GM19193 (cell line): Measurements from ENCODE around the gene ZNF362.

Experiments
- POLR2A ChIP-seq: IDR thresholded peaks from 4 replicates; pipeline ENCODE4 v1.6.1; 2011; ENCODE audit not compliant: insufficient read depth, insufficient read length; ENCODE audit errors: extremely low read depth

The ZNF362 gene, protein sequence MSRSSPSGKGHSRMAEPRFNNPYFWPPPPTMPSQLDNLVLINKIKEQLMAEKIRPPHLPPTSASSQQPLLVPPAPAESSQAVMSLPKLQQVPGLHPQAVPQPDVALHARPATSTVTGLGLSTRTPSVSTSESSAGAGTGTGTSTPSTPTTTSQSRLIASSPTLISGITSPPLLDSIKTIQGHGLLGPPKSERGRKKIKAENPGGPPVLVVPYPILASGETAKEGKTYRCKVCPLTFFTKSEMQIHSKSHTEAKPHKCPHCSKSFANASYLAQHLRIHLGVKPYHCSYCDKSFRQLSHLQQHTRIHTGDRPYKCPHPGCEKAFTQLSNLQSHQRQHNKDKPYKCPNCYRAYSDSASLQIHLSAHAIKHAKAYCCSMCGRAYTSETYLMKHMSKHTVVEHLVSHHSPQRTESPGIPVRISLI

DNA sequence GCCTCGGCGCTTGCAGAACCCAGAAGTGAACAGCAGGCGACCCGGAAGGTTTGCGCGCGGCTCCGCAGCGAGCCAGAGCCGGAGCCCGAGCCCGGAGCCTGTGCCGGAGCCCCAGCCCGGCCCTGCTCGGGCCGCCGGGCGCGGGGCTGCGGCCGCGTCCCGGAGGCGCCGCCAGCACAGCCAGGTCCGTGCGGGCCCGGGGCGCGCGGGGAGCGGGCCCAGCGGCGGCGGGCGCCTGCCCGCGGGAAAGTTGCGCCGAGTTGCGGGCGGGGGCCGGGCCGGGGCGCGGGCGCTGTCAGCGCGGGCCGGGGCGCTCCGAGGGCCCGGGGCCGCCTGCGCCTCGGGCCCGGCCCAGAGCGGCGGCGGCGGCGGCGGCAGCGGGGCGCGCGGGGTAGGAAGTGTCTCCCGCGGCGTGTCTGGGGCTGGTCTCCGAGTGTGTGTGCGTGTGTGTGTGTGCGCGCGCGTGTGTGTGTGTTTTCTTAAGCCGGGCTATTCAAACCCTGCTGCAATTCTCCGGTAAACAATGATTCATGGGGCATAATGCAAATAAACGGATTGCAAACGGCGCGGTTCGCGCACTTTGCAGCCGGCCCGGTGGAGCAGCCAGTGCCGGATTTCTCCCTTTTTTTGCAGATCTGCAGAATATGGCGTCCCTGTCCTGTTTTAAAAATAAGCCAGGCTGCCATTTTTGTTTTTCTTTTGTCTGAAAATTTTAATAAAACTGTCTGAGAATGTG lies at the start of gene ZNF362:
Gene ZNF362, plus strand, starts transcription at position 22 of the 736 bp plus-strand sequence. CDS start 14,083 bp downstream, outside the sequence.
- no peak for TF ChIP-seq POLR2A

DNA sequence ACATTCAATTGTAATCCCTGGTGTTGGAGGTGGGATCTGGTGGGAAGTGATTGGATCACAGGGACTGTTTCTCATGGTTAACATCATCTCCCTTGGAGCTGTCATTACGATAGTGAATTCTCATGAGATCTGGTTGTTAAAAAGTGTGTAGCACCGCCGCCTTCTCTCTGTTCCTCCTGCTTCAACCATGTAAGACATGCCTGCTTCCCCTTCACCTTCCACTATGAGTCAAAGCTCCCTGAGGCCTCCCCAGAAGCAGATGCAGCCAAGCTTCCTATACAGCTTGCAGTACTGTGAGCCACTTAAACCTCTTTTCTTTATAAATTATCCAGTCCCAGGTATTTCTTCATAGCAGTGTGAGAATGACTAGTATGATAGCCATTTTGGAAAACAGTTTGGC lies 44.3 kb upstream of the ZNF362 start:
- TF ChIP-seq POLR2A: no peak

DNA sequence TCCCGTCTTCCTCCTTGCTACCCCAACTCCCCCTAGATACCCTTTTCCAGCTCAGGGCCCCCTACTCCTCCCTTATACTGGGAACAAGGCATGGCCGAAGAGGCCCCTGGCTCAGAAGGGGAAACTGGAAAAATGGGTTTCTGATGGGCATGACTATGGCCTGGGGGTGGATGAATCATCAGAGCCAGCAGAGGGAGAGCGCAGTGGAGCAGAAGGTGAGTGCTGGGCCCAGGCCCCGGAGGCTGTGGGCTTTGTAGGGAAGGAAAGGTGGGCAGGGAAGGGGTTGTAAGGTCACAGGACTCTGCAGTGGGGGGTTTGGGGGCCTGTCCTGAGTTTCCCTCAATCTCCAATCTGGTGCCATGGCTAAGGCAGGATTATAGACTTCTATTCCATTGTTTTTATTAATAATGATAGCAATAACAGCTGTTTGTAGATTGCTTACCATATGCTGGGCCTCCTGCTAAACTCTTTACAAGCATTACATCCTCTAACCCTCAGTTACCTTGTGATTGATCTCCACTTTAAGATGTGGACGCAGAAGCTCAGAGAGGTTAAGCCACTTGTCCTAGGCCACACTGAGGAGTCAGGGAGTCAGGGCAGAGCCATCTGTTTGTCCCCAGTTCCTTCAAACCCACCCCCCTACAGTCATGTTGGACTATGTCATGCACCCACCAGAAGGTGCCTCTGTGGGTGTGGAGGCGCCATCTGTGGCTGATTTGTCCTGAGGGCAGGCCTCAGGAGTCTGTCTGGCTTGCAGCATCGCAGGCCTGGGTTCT lies 36.2 kb upstream of the ZNF362 start:
- TF ChIP-seq POLR2A: no peak

DNA sequence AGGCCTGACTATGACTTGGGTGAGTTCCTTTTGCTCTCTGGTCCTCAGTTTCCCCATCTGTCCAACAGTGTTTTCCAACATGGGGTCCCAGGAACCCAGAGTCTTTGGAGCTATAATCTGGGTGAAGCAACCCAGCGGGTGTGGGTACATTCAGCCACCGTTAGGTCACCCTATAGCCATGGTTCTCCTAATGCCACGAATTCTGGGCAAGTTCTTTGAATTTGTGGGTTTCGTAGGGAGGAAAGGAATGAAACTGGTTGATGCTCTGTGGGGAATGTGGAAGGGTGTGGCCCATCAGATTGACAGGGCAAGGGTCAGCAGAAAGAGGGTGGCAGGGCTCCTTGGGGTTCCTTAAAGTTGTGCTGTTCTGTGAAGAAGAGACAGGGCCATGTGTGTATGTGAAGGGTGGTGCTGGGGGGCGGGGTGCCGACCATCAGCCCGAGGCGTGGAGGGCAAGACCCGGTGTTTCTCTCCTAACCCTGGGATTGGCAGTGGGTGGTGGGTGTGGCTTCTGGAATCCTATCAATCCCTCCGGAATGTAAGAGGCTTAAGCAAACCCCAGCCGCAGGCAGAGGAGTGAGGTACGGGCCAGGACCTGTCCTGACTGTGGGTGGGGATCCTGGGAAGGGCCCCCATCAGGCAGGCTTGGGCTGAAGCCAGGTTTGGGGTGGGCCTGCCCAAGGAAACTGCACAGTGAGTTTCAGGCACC lies 35.5 kb upstream of the ZNF362 start:
- no peak for TF ChIP-seq POLR2A

DNA sequence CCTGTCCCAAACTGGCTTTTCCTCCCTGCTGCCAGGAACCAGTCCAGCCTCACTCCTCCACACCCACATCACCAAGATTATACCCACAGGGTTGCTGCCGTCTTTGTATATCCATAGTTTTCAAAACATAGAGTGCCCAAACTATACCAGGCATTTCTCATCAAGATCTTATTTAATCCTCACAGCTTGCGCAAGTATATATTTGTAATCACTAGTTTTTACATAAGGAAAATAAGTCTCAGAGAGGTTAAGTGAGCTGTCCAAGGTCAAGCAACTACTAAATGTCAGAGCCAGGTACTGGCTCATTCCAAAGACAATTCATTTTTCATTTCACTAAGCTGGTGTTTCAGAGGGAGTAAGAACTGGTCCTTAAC lies 34.9 kb upstream of the ZNF362 start:
- TF ChIP-seq POLR2A: no peak

DNA sequence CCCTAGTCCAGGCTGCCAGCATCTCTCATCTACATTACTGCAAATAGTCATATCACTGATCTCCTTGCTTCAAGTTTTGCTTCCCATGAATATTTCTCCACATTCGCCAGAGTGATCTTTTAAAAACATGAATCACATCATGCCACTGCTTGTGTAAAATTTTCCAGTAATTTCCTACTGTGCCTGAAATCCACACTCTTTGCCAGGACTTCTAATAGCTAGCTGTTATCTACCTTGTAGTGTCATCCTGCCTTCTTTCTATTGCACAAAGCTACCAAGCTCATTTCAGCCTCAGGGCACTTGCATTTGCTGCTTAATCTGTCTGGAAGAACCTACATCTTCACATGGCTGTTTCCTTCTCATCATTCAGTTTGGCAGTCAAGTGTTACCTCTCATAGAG lies 33.9 kb upstream of the ZNF362 start:
- no peak for TF ChIP-seq POLR2A

DNA sequence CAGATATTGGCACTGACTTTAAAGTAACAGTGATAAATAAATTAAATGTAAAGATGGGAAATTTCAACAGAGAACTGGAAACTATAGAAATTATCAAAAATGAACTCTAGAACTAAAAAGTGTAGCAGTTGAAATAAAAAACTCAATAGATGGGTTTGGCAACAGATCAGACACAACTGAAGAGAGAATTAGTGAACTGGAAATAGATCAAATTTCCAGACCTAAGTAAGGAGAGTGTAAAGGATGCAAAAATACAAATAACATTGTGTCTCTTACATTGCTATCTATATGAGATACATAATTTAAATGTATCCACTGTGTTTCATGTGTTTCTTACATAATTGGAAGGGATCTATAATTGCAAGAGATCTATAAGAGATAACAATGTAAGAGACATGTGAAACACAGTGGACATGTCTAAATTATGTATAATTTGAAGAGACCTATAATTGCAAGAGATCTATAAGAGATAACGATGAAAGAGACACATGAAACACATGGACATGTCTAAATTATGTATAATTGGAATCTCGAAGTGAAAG lies 32.1 kb upstream of the ZNF362 start:
- no peak for TF ChIP-seq POLR2A

DNA sequence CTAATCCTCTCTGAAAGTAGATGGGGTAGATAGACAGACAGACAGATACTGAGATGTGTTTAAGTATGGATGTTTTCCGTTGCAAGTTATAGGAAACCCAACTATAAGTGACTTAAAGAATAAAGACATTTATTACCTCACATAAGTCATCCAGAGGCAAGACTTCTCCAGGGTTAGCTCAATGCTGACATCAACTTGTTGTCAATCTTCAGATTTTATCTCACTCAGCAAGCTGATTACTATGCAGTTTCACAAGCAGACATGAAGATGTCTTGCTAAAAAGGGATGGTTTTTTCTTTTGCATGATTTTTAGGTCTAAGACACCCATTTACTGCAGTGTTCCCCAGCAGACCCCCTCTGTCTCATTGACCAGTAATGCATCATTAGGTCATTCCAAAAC lies 30.7 kb upstream of the ZNF362 start:
- TF ChIP-seq POLR2A: no peak

DNA sequence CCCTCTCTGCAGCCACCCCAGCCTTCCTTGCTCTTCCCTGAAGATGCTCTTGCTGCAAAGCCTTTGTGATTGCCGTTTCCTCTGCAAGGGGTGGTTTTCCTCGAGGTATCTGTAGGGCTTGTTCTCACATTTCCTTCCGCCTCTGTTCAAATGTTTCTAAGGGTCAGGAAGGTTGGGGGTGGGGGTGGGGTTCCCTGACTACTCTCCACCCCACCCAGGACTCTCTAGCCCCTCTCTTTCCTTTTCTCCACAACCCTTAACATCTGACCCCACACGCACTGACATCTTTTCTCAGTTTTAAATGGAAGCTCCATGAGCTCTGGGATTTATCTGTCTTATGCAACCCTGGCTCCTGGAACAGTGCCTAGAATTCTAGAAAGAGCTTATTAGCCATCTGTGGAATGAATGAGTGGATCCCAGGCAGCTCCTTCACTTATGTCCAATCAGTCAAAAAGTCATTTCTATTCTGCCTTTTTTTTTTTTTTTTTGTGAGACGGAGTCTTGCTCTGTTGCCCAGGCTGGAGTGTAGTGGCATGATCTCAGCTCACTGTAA lies 27.3 kb upstream of the ZNF362 start:
- TF ChIP-seq POLR2A: no peak

DNA sequence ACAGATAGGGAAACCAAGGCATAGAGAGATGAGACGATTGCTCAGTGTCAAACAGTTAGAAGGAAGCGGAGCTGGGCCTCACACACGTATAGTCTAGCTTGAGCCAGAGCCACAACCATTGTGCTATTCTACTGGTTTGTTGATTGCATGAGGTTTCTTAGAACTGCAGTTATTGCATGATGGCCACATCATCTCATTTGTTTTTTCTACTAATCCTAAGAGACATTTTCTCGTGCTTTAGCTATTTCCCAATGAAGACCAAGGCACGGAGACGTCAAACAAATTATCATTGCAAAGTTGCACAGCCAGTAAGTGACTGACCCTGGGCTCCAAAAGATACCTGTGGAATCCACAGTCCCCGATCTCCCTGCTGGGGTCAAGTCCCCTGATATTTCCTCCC lies 25.1 kb upstream of the ZNF362 start:
- TF ChIP-seq POLR2A: no peak

DNA sequence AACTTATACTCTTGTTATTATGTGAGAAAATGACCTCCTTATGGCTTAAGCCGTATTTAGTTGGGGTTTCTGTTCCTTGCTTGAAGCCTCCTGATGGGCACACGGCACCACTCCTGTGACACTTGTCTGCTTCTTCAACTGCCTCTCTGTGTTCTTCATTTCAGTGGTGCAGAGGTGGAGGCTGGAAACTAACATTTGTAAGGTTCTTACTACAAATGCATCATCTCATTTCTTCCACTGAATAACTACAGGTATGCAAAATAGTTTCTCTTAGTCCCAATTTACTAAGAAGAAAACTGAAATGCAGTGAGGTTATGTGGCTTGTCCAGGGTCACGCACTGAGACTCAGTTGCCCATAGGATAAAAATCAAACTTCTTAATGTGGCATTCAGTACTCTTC lies 23.6 kb upstream of the ZNF362 start:
- TF ChIP-seq POLR2A: no peak

DNA sequence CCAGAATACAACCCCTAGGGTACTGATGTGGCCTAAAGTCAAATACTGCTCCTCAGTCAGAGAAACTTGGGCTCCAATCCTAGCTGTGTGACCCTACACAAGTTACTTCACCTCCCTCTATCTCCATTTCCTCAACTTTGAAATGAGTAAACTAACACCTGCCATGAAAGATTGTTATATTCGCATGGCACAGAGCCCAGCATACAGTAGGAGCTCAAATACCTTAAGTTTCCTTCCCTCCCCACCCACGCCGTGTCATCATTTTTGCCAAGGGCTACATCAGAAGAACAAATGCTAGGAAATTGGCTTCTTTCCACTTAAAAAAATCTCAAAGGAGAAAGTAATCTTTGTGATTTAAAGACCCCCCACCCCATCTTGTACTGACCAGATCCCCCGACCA lies 22.2 kb upstream of the ZNF362 start:
- no peak for TF ChIP-seq POLR2A

DNA sequence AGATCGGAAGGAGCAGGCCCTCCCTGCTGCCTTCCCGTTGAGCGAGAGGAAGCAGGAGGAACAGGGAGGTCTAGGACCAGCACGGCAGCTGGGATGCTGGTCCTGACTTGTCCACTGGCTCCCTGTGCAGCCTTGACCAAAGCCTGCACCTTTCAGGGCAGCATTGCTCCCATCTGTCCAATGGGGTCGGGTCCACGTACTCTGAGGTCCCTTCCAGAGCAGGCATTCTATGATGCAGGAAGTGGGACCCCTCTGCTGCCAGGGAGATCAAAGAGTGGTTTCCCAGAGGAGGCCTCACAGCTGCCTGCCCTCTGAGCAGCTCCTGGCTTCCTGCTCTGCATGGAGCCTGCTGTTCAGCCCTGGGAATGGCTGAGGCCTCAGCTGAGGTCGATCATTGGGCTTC lies 21.7 kb upstream of the ZNF362 start:
- no peak for TF ChIP-seq POLR2A

DNA sequence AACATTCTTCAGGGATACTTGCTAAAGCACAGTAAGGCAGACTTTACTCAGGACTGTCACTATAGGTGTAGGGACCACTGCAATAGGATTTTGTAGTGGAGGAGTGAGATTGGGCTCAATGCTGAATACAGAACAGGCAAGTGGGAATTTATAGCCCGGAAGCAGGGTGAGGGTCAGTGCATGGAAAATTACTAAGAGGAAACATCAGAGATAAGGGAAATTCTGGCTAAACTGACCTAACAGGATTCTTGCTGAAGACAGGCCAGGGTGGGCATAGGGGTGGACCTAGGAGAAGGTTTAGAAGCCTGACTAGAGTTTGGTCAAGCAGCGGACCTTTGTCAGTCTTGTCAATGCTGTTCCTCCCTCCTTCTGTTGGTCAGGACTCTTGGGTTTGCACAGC lies 20.8 kb upstream of the ZNF362 start:
- no peak for TF ChIP-seq POLR2A
